HL-60 (cell line): Measurements from ENCODE around the gene YKT6.

ENCODE experiments used
- DNase-seq, 2 experiments: peaks; one replicate each; pipeline ENCODE4 v3.0.0-alpha.2; 2010 to 2020; ENCODE audit warnings: low read depth in 1 of 2, low spot score in 1 of 2
- H3K27ac ChIP-seq: fragments of 250-450 bp; sonication (Bioruptor Pico); replicated peaks from 2 replicates; pipeline ENCODE4 v1.5.1; 2020; ENCODE audit warnings: mild to moderate bottlenecking, moderate library complexity
- H3K27me3 ChIP-seq: fragments of 250-450 bp; sonication (Bioruptor Pico); 2 replicates; pipeline ENCODE4 v1.5.1; 2021; ENCODE audit warnings: mild to moderate bottlenecking, moderate library complexity; ENCODE audit not compliant: insufficient read depth, poor library complexity, severe bottlenecking
- H3K4me3 ChIP-seq: replicated peaks from 2 replicates; pipeline ENCODE4 v1.5.1; 2011; ENCODE audit warnings: mild to moderate bottlenecking, control low read depth, low read length; ENCODE audit not compliant: insufficient read depth
- GABPA ChIP-seq: IDR thresholded peaks from 2 replicates; pipeline ENCODE4 v1.6.1; 2012; ENCODE audit warnings: low read depth
- POLR2AphosphoS5 ChIP-seq: IDR thresholded peaks from 2 replicates; pipeline ENCODE4 v1.6.1; 2012; ENCODE audit warnings: low read depth
- REST ChIP-seq: IDR thresholded peaks from 2 replicates; pipeline ENCODE4 v1.6.1; 2012; ENCODE audit warnings: low read depth; ENCODE audit not compliant: insufficient replicate concordance
- SPI1 ChIP-seq: IDR thresholded peaks from 2 replicates; pipeline ENCODE4 v1.6.1; 2012; ENCODE audit warnings: low read depth, mild to moderate bottlenecking, borderline replicate concordance
- TF ChIP-seq, protein P1 (sequence below): IDR thresholded peaks from one replicate; pipeline ENCODE4 v1.5.1; 2011; ENCODE audit warnings: low read length, control low read depth, inconsistent platforms; ENCODE audit not compliant: insufficient read depth

The YKT6 gene

DNA sequence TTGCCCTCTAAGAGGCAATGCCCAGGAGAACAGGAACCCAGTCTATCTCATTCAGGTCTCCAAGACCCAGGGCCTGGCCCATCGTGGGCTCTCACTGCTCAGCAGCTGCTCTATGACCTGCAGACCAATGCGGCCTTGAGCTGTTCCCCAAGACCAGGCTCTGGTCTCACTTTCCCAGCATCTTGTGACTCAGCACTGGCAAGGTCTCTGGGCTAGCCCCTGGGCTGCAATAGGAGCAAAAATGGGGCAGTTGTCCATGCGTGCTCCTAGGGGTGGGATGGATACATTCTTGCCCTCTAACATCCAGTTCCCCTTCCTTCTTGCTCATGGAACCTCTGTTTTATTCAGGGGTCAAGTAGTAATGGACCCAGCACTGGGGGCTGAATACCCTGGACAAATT, 25.0 kb upstream of the YKT6 start:
- H3K27ac ChIP-seq = no peak overlapping the region
- TF ChIP-seq SPI1 (no peak), GABPA (no peak), POLR2AphosphoS5 (no peak), REST (no peak)
- TF ChIP-seq, protein P1, sequence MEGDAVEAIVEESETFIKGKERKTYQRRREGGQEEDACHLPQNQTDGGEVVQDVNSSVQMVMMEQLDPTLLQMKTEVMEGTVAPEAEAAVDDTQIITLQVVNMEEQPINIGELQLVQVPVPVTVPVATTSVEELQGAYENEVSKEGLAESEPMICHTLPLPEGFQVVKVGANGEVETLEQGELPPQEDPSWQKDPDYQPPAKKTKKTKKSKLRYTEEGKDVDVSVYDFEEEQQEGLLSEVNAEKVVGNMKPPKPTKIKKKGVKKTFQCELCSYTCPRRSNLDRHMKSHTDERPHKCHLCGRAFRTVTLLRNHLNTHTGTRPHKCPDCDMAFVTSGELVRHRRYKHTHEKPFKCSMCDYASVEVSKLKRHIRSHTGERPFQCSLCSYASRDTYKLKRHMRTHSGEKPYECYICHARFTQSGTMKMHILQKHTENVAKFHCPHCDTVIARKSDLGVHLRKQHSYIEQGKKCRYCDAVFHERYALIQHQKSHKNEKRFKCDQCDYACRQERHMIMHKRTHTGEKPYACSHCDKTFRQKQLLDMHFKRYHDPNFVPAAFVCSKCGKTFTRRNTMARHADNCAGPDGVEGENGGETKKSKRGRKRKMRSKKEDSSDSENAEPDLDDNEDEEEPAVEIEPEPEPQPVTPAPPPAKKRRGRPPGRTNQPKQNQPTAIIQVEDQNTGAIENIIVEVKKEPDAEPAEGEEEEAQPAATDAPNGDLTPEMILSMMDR = no peak
- H3K4me3 ChIP-seq = no peak overlapping the region
- no peaks in the 10 kb centered on the region for H3K27me3 ChIP-seq
- no peak for DNase-seq

GRCh38 chr7:44176486-44176885, 24.3 kb upstream of the YKT6 start:
- Histone ChIP-seq H3K4me3 (no peak overlapping the region), H3K27ac (no peak overlapping the region), H3K27me3 (no peaks in the 10 kb centered on the region)
- TF ChIP-seq SPI1 = no peak
- no peak for TF ChIP-seq POLR2AphosphoS5
- DNase-seq = no peak

DNA sequence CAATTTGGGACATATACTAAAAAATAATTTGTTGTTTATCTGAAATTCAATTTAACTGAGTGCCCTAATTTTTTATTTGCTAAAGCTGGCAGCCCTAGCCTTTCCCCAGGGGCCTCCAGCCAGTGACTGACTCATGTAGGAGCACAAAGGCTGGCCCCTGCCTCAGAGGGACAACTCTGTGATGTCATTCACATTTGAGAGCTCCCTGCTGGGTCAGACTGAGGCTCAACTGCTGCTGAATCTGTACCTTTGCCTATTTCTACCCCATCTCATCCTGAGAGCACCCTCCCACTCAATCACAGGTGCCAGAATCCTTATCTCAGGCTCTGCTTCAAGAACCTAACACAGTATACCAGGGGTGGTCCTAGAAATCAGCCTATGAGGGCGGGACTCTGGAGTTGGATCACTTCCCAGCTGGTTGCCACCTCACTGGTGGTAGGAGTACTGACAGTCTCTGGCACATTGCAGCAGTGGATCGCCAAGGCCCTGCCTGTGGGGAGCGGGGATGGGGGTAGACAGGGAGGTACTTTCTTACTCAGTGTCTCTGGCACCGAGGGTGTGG, 23.1 kb upstream of the YKT6 start:
- Histone ChIP-seq H3K27ac (no peak overlapping the region), H3K27me3 (no peaks in the 10 kb centered on the region), H3K4me3 (no peak overlapping the region)
- TF ChIP-seq POLR2AphosphoS5 (no peak), REST (no peak), SPI1 (no peak), GABPA (no peak)
- TF ChIP-seq, protein P1 = no peak
- DNase-seq = no peak

DNA sequence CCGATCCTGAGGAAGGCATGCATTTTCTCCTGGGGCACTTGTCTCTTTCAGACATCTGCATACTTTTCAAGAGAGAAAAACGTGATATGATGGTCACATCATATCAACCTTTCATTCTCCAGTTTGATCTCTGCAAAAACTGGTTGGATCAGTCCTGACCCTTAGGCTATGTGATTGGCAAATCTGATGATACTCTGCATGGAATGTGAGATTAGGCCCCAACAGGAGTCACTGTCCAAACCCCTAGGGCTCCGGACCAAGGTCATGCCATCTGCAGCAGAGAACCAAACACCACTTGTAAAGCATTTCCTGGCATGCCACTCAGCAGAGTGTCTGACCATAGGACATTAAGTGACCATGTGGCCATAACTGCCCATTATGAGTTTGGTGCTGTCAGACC, 20.1 kb upstream of the YKT6 start:
- TF ChIP-seq, protein P1 = no peak
- no peak for TF ChIP-seq GABPA
- no peak for TF ChIP-seq REST
- TF ChIP-seq SPI1 = no peak
- Histone ChIP-seq H3K27me3 (no peaks in the 10 kb centered on the region), H3K27ac (no peak overlapping the region), H3K4me3 (no peak overlapping the region)
- DNase-seq = no peak
